HepG2 (cell line): ENCODE data around the gene SIRT5. TPM values are rescaled to one million over a fixed set of nuclear protein-coding genes. Genes with fewer than 3 reads are reported as not detected.

Source experiments
- AKAP8 ChIP-seq: sonication (generic); formaldehyde crosslinking; IDR thresholded peaks from 2 replicates; pipeline ENCODE4 v1.5.1; 2020; ENCODE audit warnings: mild to moderate bottlenecking, missing genetic modification reagents
- GTF2F1 ChIP-seq: fragments of 150-350 bp; IDR thresholded peaks from 2 replicates; pipeline ENCODE4 v1.6.1; 2014; ENCODE audit warnings: low read length
- IRX3 ChIP-seq: sonication (generic); formaldehyde crosslinking; IDR thresholded peaks from 2 replicates; pipeline ENCODE4 v1.8.1; 2023; ENCODE audit warnings: mild to moderate bottlenecking, low read depth, missing genetic modification reagents, borderline replicate concordance
- KDM1A ChIP-seq: IDR thresholded peaks from 2 replicates; pipeline ENCODE4 v1.6.1; 2016; ENCODE audit warnings: missing compliant biosample characterization
- KMT2B ChIP-seq: IDR thresholded peaks from 2 replicates; pipeline ENCODE4 v1.6.1; 2016; ENCODE audit warnings: missing genetic modification reagents, missing compliant biosample characterization
- MBNL3 ChIP-seq: fragments of 250-450 bp; sonication (Bioruptor Pico); conservative IDR thresholded peaks from 2 replicates; pipeline ENCODE4 v1.8.0; 2022; ENCODE audit warnings: mild to moderate bottlenecking, inconsistent platforms
- NCOA5 ChIP-seq: sonication (generic); formaldehyde crosslinking; IDR thresholded peaks from 2 replicates; pipeline ENCODE4 v1.4.0; 2020; ENCODE audit warnings: missing genetic modification reagents
- NR1H2 ChIP-seq: sonication (generic); formaldehyde crosslinking; IDR thresholded peaks from 2 replicates; pipeline ENCODE4 v1.8.1; 2022; ENCODE audit warnings: low read depth, missing genetic modification reagents, borderline replicate concordance
- ONECUT2 ChIP-seq: sonication (generic); formaldehyde crosslinking; IDR thresholded peaks from 2 replicates; pipeline ENCODE4 v1.4.0; 2020; ENCODE audit warnings: missing genetic modification reagents
- SOX6 ChIP-seq, 2 experiments: fragments of 450-650 bp in 1 of 2; sonication (generic) in 1 of 2; formaldehyde crosslinking in 1 of 2; IDR thresholded peaks; 2 replicates each; pipeline versions ENCODE4 v1.4.0 to v1.6.1; 2017 to 2020; ENCODE audit warnings: antibody characterized with exemption in 1 of 2, mild to moderate bottlenecking in 1 of 2, missing genetic modification reagents in 1 of 2
- TAF15 ChIP-seq: fragments of 200-400 bp; formaldehyde crosslinking; IDR thresholded peaks from one replicate; pipeline ENCODE4 v1.6.1; 2018; ENCODE audit warnings: mild to moderate bottlenecking, low read depth, low read length; ENCODE audit not compliant: poor library complexity, severe bottlenecking
- U2AF1 ChIP-seq: fragments of 200-400 bp; formaldehyde crosslinking; optimal IDR thresholded peaks from 2 replicates; pipeline ENCODE3; 2017; ENCODE audit warnings: mild to moderate bottlenecking, low read depth, low read length
- YEATS4 ChIP-seq: sonication (generic); formaldehyde crosslinking; IDR thresholded peaks from 2 replicates; pipeline ENCODE4 v1.4.0; 2020; ENCODE audit warnings: missing genetic modification reagents, borderline replicate concordance
- ZNF296 ChIP-seq: sonication (generic); formaldehyde crosslinking; conservative IDR thresholded peaks from 2 replicates; pipeline ENCODE4 v1.5.0; 2020; ENCODE audit warnings: mild to moderate bottlenecking, missing genetic modification reagents
- ZNF30 ChIP-seq: sonication (generic); formaldehyde crosslinking; IDR thresholded peaks from 2 replicates; pipeline ENCODE4 v1.5.0; 2020; ENCODE audit warnings: mild to moderate bottlenecking, missing genetic modification reagents
- ZNF317 ChIP-seq: sonication (generic); formaldehyde crosslinking; IDR thresholded peaks from 2 replicates; pipeline ENCODE4 v1.5.0; 2020; ENCODE audit warnings: mild to moderate bottlenecking, missing genetic modification reagents
- ZNF331 ChIP-seq: sonication (generic); formaldehyde crosslinking; IDR thresholded peaks from 2 replicates; pipeline ENCODE4 v1.4.0; 2020; ENCODE audit warnings: missing genetic modification reagents
- ZNF468 ChIP-seq: sonication (generic); formaldehyde crosslinking; IDR thresholded peaks from 2 replicates; pipeline ENCODE4 v1.8.0; 2022; ENCODE audit warnings: mild to moderate bottlenecking, moderate library complexity, missing genetic modification reagents
- ZNF550 ChIP-seq: sonication (generic); formaldehyde crosslinking; IDR thresholded peaks from 2 replicates; pipeline ENCODE4 v1.4.0; 2020; ENCODE audit warnings: mild to moderate bottlenecking, missing genetic modification reagents, borderline replicate concordance
- ZNF619 ChIP-seq: sonication (generic); formaldehyde crosslinking; IDR thresholded peaks from 2 replicates; pipeline ENCODE4 v1.4.0; 2020; ENCODE audit warnings: mild to moderate bottlenecking, missing genetic modification reagents
- ZNF773 ChIP-seq: sonication (generic); formaldehyde crosslinking; IDR thresholded peaks from 2 replicates; pipeline ENCODE4 v1.4.0; 2020; ENCODE audit warnings: missing genetic modification reagents, borderline replicate concordance
- ZNF792 ChIP-seq: IDR thresholded peaks from 2 replicates; pipeline ENCODE4 v1.6.1; 2016
- polyA plus RNA-seq, 8 experiments: library from polyadenylated mRNA; depleted of rRNA in 3 of 8; stranded (reverse) in 7 of 8; unstranded in 1 of 8; fragments of >200 nt; fragmentation: Illumina TruSeq in 4 of 8; extraction: Trizol in 4 of 8; gene quantifications; 2 replicates each; pipeline versions ENCODE4 v1.2.1 to v1.2.3, GENCODE V29; 2011 to 2016; ENCODE audit warnings: low read depth in 4 of 8, missing spikeins in 1 of 8, mixed read lengths in 1 of 8; ENCODE audit not compliant: insufficient read depth in 1 of 8
- total RNA-seq, 5 experiments: library from RNA; depleted of rRNA; stranded (reverse); fragments of >200 nt; fragmentation: Illumina TruSeq; extraction: Trizol; gene quantifications; 2 replicates each; pipeline ENCODE4 v1.2.3, GENCODE V29; 2016; ENCODE audit warnings: low read depth in 1 of 5
- TF ChIP-seq, protein P1 (sequence below): conservative IDR thresholded peaks from 2 replicates; pipeline ENCODE4 v1.6.1; 2018; ENCODE audit warnings: missing genetic modification reagents
- TF ChIP-seq, protein P2 (sequence below): IDR thresholded peaks from 2 replicates; pipeline ENCODE4 v1.6.1; 2018; ENCODE audit warnings: missing genetic modification reagents, mild to moderate bottlenecking, missing compliant biosample characterization
- TF ChIP-seq, protein P3 (sequence below): sonication (generic); formaldehyde crosslinking; IDR thresholded peaks from 2 replicates; pipeline ENCODE4 v1.5.0; 2020; ENCODE audit warnings: missing genetic modification reagents

SIRT5 gene
- total and polyA plus RNA-seq, 2 of the 13 experiments (the other 11 are each of a cell fraction or from before 2014, with no cell fraction given), result 14.1 to 16.6 TPM

GRCh38 chr6:13604546-13605416 is 30.4 kb downstream of the SIRT5 start (continued):
- TF ChIP-seq, protein P1, sequence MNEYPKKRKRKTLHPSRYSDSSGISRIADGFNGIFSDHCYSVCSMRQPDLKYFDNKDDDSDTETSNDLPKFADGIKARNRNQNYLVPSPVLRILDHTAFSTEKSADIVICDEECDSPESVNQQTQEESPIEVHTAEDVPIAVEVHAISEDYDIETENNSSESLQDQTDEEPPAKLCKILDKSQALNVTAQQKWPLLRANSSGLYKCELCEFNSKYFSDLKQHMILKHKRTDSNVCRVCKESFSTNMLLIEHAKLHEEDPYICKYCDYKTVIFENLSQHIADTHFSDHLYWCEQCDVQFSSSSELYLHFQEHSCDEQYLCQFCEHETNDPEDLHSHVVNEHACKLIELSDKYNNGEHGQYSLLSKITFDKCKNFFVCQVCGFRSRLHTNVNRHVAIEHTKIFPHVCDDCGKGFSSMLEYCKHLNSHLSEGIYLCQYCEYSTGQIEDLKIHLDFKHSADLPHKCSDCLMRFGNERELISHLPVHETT, result no peak; the same call in 1 of the 2 replicates
- TF ChIP-seq KMT2B (CRISPR knock-in tag), result 0 out of 2 replicates have a peak, but pooled peaks have one; percentile 36
- no peak for TF ChIP-seq TAF15
- peak; percentile 61; the same call in 1 of the 2 replicates for TF ChIP-seq YEATS4 (CRISPR knock-in tag)
- TF ChIP-seq U2AF1, result no peak
- TF ChIP-seq MBNL3, result no peak
- TF ChIP-seq GTF2F1, result no peak
- TF ChIP-seq ZNF30 (CRISPR knock-in tag), result no peak
- no peak for TF ChIP-seq AKAP8
- TF ChIP-seq, protein P2, sequence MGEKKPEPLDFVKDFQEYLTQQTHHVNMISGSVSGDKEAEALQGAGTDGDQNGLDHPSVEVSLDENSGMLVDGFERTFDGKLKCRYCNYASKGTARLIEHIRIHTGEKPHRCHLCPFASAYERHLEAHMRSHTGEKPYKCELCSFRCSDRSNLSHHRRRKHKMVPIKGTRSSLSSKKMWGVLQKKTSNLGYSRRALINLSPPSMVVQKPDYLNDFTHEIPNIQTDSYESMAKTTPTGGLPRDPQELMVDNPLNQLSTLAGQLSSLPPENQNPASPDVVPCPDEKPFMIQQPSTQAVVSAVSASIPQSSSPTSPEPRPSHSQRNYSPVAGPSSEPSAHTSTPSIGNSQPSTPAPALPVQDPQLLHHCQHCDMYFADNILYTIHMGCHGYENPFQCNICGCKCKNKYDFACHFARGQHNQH (CRISPR knock-in tag), result peak; percentile 87; the same call in 1 of the 2 replicates
- no peak for TF ChIP-seq IRX3
- peak; percentile 72; the same call in 1 of the 2 replicates for TF ChIP-seq ZNF317 (CRISPR knock-in tag)
- TF ChIP-seq NR1H2 (CRISPR knock-in tag), result no peak
- TF ChIP-seq ONECUT2 (CRISPR knock-in tag), result peak; percentile 96
- no peak for TF ChIP-seq SOX6 (IDR thresholded peaks at IDR 0.05)
- TF ChIP-seq SOX6 (CRISPR knock-in tag; IDR thresholded peaks at IDR 0.05), result peak; percentile 100
- no peak for TF ChIP-seq NCOA5 (CRISPR knock-in tag)
- TF ChIP-seq ZNF773 (CRISPR knock-in tag), result no peak
- TF ChIP-seq ZNF619, result no peak
- TF ChIP-seq ZNF331 (CRISPR knock-in tag), result peak; percentile 92; the same call in 1 of the 2 replicates
- TF ChIP-seq ZNF296 (CRISPR knock-in tag), result no peak
- TF ChIP-seq ZNF792 (CRISPR knock-in tag), result peak; percentile 94
- TF ChIP-seq ZNF550 (CRISPR knock-in tag), result no peak
- TF ChIP-seq KDM1A, result no peak
- TF ChIP-seq ZNF468, result no peak
- TF ChIP-seq, protein P3, sequence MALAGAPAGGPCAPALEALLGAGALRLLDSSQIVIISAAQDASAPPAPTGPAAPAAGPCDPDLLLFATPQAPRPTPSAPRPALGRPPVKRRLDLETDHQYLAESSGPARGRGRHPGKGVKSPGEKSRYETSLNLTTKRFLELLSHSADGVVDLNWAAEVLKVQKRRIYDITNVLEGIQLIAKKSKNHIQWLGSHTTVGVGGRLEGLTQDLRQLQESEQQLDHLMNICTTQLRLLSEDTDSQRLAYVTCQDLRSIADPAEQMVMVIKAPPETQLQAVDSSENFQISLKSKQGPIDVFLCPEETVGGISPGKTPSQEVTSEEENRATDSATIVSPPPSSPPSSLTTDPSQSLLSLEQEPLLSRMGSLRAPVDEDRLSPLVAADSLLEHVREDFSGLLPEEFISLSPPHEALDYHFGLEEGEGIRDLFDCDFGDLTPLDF (CRISPR knock-in tag), result no peak; the same call in 1 of the 2 replicates
